HG02870 (cell line): ENCODE measurements around the gene AOPEP.

Experiments
- ATAC-seq: cut with Tn5 transposase; IDR thresholded peaks from one replicate; pipeline ENCODE4 v1.9.1; 2021; ENCODE audit warnings: mild to moderate bottlenecking, moderate library complexity; ENCODE audit not compliant: unreplicated experiment

AOPEP gene

DNA sequence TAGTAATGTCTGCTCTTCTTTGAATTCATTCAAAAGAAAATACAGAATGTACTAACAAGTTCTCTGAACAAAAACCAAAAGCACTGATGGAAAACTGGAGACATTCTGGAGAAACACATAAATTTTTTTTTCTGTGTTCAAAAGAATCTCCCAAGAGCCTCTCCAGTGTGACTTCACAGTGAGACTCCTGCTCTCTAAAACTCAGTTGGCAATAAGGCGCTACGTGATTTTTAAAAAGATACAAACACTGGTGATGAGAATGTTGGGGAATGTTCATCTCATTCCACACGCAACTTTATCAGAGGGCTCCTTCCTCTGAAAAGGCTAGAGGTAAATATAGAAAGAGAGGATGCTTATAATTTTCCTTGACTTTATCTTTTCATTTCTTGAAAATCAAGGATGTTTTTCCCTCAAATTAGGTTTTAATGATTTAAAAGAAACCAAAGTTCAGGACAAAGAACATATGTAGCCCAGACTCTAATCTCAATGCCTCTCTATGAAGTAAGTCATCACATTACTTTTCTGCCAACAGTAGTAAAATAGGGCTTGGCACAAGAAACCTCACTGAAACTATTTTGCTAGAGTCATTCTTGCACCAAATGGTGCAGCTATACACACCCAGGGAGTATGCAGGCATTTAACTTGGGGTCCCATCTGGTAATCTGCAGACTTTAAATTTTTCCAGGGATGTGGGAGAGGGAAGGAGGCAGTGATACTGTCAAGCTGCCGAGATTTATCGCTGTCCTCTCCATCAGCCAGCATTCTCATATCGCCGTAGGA is 12.9 kb upstream of the AOPEP start:
- no peak for ATAC-seq

DNA sequence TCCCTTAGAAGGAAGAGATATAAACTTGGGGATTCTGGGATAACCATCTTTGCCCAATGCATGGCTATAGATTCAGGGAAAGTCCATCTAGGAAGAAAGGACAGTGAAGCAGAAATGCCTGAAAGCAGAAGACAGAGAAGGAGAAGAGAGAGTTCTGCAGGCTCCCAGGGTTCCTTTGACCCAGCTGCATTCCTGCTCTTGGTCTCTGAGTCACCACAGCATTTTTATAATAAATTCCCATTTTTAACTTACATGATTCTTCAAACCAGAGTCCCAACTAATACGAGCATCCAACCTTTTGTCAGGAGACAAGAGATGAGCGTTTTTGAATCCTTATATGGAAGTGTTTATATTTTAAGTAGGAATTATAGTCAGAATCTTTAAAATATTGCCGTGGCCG is 12.0 kb upstream of the AOPEP start:
- ATAC-seq, result no peak

DNA sequence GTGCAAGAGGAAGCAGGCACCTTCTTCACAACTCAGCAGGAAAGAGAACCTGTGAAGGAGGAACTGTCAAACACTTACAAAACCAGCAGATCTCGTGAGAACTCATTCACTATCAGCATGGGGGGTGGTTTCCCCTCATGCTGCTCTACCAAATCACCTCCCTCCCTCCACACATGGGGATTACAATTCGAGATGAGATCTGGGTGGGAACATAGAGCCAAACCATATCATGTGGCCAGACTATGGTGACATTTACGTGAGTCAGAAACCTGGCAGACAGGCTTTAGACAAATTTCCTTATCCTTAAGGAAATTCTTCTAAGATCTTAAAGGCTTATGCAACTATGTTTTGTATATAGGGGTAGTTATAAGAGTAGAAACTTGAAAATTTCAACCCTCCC is 8.7 kb upstream of the AOPEP start:
- no peak for ATAC-seq

DNA sequence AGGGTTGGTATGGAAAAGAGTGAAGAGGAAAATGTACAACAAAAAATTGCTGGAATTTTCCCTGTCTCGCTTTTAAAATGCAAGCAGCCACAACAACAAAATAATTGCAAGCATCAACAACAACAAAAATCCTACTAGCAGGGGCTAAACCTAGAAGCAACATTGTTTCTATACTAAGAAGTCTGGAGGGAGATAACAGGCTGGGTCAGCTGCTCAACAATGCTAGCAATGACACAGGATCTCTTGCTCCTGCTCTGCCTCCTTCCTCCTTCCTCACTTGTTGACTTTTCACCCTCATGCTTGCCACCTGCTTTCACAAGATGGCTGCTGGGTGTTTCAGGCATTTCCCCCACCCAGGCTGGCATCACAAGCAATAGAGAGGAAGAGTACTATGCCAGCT is 7.6 kb upstream of the AOPEP start:
- no peak for ATAC-seq

DNA sequence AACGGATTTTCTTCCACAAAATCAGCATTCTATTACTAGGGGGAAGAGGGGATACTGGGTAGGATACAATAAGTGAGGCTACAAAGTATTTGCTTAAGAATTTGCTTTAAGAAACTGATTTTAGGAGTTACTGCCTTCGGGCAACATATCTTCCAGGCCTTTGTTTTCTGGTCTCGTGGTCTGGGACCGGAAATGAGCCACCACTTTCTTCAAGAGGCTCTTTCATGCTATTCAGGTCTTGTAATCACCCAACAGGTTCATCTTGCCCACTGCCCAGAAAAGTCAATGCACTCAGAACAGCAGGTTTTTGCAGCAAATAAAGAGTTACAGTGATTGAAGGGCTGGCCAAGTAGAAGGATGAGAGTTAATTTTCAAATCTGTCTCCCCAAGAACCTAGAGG is 6.6 kb upstream of the AOPEP start:
- ATAC-seq, result no peak

DNA sequence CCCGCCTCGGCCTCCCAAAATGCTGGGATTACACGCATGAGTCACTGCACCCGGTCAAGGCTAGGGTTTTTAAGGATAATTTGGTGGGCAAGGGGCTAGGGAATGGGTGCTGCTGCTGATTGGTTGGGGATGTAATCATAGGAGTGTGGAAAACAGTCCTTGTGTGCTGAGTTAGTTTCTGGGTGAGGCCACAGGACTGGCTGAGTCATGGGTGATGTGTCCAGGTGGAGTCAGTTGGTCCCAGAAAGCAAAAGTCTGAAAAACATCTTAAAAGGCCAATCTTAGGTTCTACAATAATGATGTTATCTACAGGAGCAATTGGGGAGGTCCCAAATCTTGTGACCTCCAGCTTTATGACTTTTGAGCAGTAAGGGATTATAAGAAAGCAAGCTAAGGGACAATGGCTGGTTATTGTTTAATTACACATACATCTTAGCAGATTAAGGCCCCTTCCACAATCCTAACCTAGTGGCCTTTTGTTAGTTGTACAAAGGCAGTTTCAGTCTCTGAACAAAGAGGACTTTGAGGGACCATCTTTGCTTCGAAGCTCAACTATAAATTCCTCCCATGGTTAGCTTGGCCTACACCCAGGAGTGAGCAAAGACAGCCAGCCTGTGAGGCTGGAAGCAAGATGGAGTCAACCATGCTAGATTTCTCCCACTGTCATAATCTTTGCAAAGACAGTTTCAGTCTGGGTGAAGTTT is 5.5 kb upstream of the AOPEP start:
- ATAC-seq, result no peak

DNA sequence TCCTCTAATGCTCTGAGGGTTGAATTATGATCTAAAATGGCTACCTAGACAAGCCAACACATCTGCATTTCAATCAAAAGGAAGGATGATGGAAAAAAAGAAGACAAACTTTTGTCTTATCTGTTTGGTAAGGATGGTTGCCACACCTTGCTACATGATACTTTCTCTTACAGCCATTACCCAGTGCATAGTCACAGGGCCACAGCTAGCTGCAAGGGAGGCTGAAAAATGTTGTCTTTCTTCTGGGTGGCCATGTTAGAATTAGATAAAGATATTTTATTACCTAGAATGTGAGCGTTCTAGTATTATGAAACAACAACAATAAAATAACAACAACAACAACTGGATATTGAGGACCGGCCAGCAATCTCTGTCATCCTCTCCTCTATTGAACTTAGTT is 4.7 kb upstream of the AOPEP start:
- ATAC-seq, result no peak

DNA sequence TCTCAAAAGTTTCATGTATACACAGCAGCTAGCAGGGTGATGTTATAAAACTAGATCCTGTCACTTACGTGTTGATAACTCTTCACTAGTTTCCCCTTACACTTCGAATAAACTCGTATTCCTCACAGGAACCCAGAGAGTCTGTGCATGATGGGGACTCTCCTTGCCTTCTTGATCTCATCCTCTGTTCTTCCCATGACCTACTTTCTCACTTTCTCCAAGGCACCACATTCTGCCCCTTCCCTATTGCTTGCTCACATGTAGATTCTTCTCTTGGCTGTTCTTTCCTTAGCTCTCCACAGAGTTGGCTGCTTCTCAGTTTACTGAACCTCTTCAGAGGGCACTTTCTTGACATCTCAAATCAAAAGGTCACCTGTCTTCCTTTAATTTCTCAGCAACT is 1.2 kb upstream of the AOPEP start:
- no peak for ATAC-seq

DNA sequence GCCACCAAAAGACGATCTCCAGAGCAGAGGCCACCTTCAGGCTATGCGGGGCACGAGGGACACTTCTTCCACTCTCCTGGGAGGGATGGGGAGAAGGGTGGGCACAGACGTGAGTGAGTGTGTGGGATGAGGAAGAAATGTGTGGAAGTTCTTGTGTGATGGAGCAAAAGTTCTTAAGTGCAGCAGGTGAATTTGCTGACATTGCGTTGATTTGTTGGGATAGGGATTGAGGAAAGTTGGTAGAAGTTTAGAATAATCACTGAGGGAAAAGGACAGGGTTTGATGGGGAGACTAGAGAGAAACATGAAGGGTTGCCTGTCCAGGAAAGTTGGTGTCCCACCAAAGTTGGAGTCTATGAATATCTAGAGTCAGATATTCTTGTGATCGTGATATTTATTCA is 2.2 kb downstream of the AOPEP start:
- no peak for ATAC-seq

DNA sequence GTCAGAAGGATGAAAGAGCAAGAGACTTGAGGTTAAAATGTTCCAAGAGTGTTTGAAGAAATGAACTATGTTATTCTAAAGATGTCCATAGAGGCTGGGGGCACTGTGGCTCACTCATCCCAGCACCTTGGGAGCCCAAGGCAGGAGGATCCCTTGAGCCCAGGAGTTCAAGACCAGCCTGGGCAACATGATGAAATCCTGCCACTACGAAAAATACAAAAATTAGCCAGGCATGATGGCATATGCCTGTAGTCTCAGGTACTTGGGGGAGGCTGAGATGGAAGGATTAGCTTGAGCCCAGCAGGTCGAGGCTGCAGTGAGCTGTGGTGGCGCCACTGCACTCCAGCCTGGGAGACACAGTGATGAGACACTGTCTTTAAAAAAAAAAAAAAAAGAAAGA is 2.7 kb downstream of the AOPEP start:
- no peak for ATAC-seq

DNA sequence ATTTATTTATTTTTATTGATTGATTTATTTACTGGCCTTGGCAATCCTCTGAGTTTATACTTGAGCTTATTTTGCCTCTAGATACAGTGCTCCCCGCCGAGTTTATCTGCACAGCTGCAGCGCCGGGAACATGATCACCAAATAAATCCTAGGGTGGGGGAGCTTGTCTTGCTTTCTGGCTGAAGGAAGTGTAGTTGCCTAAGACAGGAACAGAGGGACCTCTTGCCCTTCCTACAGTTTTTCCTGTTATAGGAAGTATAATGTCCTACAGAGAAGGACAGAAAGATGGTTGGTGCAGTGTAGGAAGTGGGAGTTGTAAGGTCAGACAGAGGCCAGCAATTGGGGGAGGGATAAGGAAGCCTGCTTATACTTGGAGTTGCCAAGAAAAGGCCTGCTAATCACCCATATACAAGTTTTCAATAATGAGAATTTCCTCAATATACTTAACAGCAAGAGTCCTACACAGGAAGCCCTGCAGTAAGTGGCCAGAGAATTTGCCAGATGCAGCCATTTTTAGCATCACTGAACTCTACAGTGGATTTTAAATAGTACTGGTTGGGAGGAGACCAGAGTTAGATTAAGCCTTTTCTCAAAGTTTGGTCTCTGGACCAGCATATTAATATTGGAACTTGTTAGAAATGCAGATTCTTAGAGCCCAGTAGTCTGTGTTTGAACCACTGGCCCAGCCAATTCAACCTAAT is 7.7 kb downstream of the AOPEP start:
- no peak for ATAC-seq

DNA sequence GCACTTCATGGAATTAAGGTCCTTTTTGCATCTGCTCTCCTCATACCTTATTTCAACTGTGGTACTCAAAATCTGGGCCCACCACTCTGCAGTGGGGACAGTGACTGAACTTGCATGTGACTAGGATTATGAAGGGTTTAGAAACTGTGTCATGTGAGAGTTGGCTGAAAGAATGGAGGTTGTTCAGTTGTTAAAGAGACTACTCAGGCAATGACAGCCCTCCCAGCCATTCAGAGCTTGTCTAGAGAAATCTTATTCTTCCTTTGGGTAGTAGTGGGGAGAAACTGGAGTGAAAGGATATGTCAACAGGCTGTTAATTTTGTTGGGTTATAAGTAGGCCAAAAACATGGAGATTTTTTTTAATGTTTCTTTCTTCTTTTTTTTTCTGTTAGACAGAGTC is 10.3 kb downstream of the AOPEP start:
- ATAC-seq, result no peak

DNA sequence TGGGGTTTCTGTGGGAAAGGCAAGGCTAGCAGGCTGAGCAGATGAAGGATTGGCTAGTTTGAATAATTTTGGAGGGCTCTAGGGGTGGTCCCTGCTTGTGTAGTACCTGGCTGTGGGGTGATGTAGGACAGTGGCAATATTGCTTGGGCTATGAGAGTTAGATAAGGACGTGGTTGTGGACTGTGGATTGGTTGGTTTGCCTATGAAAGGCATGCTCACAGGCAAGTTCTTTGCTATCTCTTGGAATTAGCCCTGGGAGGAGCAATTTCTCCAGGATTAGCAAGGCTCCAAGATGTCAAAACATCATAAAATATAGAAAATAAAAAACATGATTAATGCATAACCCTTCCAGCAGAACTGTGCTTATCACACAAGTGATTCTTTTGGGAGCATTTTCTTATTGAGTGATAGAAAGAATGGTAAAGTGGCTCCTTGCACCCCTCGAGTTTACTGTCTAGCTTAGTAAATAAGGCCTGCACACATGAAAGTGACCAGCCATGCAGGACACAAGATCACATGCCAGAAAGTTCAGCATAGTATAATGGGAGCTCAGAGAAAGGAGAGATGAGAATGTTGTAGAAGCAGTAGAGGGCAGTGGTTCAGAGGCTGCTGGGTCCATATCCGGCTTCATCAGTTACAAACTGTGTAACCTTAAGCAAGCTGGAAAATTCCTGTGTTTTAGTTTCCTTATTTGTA is 13.8 kb downstream of the AOPEP start:
- no peak for ATAC-seq

DNA sequence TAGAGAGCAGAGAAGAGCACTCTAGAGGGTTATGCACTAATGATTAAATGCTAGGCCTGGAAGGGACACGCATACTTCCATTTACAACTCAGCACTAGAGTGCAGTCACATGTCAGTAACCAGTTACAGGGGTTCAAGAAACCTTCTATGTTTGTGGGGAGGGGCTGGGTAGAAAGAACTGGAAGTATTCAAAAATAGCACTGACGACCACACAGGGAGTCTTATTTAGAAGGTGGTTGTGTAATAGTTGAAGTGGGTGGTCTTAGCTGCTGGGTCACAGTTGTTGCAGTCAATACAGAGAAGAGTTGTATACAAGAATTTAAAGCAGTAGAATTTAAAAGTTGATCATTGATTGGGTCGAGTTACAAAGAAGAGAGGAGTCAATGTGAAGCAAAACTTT is 15.4 kb downstream of the AOPEP start:
- no peak for ATAC-seq

DNA sequence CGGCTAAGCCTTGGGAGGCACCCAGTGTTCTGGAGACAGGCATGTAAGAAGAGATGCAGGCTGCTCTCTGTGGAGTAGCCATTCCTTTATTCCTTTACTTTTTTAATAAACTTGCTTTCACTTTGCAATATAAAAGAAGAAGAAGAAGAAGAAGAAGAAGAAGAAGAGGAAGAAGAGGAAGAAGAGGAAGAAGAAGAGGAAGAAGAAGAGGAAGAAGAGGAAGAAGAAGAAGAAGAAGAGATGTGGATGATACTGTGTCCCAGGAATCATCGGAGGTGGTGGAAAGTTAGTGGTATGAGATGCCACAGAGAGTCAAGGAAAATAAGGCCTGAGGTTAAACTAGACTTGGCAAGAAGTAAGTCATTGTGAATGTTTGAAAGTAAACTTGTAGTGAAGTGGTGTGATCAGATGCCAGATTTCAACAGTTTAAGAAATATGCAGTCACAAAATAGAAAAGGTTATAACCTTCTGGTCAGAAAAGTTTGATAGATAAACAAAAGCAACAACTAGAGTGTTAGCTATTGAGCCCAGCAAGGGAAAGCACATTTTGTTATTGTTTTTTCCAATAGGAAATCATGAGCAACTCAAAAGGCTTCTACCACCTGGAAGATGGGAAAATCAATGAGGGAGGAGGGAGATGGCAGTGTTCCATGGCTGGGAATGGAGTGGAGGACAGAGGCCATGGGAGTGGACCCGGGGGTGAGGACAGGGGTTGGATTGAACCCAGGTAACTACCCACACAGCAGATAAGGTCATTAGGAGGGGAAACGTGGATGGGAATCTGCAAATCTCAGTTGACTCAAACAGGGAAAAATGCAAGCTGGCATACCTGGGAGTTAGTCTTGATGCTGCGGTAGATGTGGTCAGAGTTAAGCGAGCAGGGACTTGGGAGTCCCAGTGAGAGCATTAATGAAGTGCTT is 16.8 kb downstream of the AOPEP start:
- no peak for ATAC-seq

DNA sequence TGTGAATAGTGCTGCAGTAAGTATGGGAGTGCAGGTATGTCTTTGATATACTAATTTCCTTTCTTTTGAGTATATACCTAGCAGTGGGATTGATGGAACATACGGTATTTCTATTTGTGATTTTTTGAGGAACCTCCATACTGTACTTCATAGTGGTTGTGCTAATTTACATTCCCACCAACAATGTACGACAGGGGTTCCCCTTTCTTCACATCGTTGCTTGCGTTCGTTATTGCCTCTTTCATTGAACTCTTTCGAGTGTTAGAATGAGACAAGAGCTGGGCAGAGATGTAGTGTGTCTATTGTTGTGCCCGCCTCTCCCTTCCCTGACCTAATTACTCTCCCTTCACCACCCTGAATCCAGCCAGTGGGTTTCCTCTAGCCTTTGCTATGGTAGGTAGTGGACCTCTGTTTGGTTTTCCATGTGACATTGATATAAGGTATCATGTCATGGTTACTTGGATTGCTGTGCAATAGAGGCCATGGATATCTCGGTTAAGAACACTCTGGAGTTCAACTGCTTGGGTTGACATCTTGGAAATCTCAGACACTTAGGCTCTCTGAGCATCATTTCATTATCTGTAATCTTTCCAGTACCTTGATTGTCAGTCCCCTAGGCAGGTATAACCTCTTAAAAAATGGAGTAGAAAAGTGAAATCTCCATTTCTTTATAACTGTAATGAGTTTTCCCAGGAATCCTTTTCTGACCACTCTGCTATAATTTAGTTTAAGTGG is 19.5 kb downstream of the AOPEP start:
- ATAC-seq, result no peak

DNA sequence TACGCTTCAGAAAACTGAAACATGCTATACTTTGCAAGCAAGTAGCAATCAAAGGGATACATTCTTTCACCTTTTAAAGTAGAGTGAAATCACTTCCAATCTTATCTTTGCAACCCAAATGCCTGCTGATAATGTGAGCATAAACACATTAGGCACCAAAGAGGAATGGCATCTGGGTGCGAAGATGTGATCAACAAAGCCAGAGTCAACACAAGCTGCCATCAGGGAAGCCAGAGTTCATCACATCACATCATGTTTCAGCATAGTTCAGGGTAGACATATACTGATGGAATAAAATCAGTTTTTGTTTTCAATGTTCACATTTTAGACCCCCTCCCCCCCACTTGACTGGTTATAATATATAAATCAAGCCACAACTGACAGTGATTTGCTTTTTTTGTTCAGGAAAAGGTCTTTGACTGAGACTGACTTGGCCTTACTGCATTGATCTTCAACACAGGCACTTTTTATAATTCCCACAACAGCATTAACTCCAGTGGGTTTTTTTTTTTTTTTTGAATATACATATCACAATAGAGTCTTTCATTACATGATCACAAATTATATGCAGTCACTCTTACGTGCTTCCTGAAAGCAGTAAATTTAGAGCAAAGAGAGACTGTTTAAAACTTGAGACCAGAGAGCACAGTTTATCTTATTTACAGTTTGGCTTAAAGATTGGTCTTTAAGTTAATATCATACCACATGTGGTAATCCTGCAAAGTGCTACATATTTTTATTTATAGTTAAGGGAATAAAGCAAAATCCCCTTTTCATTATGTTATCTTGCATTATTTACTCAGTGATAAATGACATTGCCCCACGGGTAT is 20.3 kb downstream of the AOPEP start:
- ATAC-seq, result no peak

DNA sequence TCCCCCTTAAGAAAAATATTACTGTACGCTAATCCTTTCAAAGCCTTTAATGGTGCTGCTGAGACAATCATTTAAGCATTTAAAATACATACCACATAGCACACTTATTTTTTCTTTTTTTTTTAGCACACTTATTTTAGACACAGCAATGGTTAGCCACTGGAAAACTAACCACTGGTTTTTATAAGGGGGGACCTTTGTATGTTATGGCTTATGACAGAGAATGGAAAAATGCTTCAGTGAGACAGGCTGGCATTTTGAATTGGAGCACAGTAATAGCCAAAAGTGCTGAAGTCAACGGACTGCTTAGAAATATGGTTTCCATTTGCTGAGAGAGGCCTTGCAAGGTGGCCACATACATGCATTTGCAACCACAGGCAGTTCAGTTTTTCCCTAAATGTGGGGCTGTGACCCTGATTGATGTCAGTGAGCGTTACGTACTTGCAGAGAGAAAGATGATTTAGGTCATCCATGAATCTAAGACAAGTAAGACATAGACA is 28.5 kb downstream of the AOPEP start:
- no peak for ATAC-seq

DNA sequence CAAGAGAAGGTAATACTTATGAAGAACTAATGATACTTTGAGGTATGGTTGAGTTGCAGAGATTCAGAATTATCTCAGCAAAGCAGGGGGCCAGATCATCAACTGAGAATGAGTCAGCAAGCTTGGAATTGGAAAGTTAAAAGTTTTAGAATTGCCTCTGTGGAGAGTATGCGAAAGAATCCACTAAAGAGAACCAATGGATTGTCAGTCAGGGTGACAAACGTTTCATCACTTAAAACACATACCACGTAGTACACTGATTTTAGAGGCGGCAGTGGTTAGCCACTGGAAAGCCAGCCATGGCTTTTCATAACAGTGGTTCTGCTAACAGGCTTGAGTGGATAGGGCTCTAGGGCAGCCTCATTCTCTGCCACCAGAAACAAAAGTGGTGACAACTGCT is 30.7 kb downstream of the AOPEP start:
- ATAC-seq, result no peak
